ENCODE results near the gene CDC42EP5.

Gene CDC42EP5

GRCh38 chr19:54415208-54415900 lies 57.7 kb downstream of the CDC42EP5 start, which contains the start of gene TTYH1:
TSS of gene TTYH1 (plus strand) at chr19:54415464. CDS start at chr19:54415553, 89 bp downstream.
- CTCF ChIA-PET: no interaction called here
- DNase-seq (ENCODE audit: extremely low spot score): peak; percentile 85

More at GRCh38 chr19:54415208-54415900, 57.7 kb downstream of the CDC42EP5 start, which contains the start of gene TTYH1:
- TF ChIP-seq FOXM1 (IDR thresholded peaks at IDR 0.05; ENCODE audit: borderline replicate concordance) (no peak), BHLHE40 (IDR thresholded peaks at IDR 0.05; ENCODE audit: borderline replicate concordance) (no peak), TARDBP (IDR thresholded peaks at IDR 0.05) (no peak), ARNT (IDR thresholded peaks at IDR 0.05) (no peak), ZNF384 (IDR thresholded peaks at IDR 0.05) (no peak), NFRKB (IDR thresholded peaks at IDR 0.05) (no peak), FOXA1 (IDR thresholded peaks at IDR 0.05) (no peak), LEF1 (IDR thresholded peaks at IDR 0.05; ENCODE audit: borderline replicate concordance) (no peak)
- POLR2A ChIA-PET: interaction anchor here (0.7 to 1.1 kb wide), 3 partner anchors 13 to 34 kb away, joined by 3 read pairs; partner anchors contain the start of gene LENG8

Data from HEK293T (cell line).